ENCODE results near the gene INSR. TPM values are rescaled to one million over a fixed set of nuclear protein-coding genes. Genes with fewer than 3 reads are reported as not detected.

Gene INSR
- total and polyA plus RNA-seq, 2 experiments from 2014 or later, result 6.2 to 11.7 TPM

DNA sequence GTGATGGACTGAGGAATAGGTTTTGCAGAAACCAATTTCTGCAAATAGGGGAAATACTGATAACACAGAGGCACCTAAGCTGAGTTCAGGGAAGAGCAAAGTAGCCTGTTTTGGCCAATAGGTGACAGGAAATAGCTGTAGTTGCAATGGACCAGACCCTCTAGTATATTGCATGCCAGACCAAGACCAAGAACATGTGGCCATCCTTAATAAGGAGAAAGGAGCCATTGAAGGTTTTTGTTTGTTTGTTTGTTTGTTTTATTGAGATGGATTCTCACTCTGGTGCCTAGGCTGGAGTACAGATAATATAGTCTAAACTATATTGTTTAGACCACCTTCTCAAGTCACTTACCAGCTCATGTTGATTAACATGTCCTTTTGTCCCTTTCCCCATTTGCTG, 123.2 kb downstream of the INSR start:
- no peak overlapping the region for H2AFZ ChIP-seq
- no peak overlapping the region for H3K4me3 ChIP-seq
- H3K9ac ChIP-seq, result no peak overlapping the region
- no peaks in the 10 kb centered on the region for H3K9me2 ChIP-seq (ENCODE audit: insufficient read depth)
- DNase-seq, result no peak
- no peaks in the 10 kb centered on the region for H3K79me2 ChIP-seq (ENCODE audit: insufficient read depth)
- no peak overlapping the region for H3K27ac ChIP-seq
- H3F3A ChIP-seq (ENCODE audit: insufficient read depth), result no peaks in the 10 kb centered on the region
- in situ Hi-C loops (cut with MboI), result no loop called here
- H3K9me3 ChIP-seq (ENCODE audit: low read depth), result no peaks in the 10 kb centered on the region
- no peak overlapping the region for H3K4me2 ChIP-seq (ENCODE audit: unreplicated experiment)
- H3K36me3 ChIP-seq (ENCODE audit: low read depth), result 0 out of 2 replicates have a peak, but pooled peaks cover 6% of the 10 kb centered on the region
- no peaks in the 10 kb centered on the region for H3K27me3 ChIP-seq (replicated peaks; ENCODE audit: insufficient read depth)
- H4K20me1 ChIP-seq (ENCODE audit: insufficient read depth), result no peaks in the 10 kb centered on the region
- TF ChIP-seq EZH2 (IDR thresholded peaks at IDR 0.05; ENCODE audit: insufficient read depth, poor library complexity, severe bottlenecking), result no peak
- no peak for TF ChIP-seq EZH2phosphoT487 (IDR thresholded peaks at IDR 0.05; ENCODE audit: insufficient read depth, low read depth)
- no peaks in the 10 kb centered on the region for H3K4me1 ChIP-seq (ENCODE audit: insufficient read depth)

DNA sequence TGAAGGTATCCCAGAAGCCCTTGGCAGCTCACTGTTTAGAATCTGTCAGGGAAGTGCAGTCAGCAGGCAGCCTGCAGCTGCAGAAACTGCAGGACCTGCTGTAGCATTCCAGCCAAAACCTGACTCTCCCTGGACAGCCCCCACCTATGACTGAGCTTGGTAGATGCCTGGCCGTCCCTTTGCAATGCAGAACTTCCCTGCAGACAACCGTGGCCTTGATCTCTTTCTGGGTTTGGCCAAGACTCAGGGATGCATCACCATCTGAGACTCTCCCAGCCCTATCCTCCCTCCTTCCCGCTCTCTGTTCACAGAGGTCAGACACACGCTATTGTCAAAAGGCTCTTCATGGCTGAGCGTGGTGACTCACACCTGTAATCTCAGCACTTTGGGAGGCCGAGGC, 125.3 kb downstream of the INSR start:
- H4K20me1 ChIP-seq (ENCODE audit: insufficient read depth), result no peaks in the 10 kb centered on the region
- H3K4me2 ChIP-seq (ENCODE audit: unreplicated experiment), result no peak overlapping the region
- no peak overlapping the region for H3K27ac ChIP-seq
- H3K27me3 ChIP-seq (replicated peaks; ENCODE audit: insufficient read depth), result no peaks in the 10 kb centered on the region
- no peaks in the 10 kb centered on the region for H3F3A ChIP-seq (ENCODE audit: insufficient read depth)
- H3K9me3 ChIP-seq (ENCODE audit: low read depth), result no peaks in the 10 kb centered on the region
- no peaks in the 10 kb centered on the region for H3K79me2 ChIP-seq (ENCODE audit: insufficient read depth)
- H3K4me1 ChIP-seq (ENCODE audit: insufficient read depth), result no peaks in the 10 kb centered on the region
- 69 to 70% methylated on average over 6 of the region's 6 CpGs for WGBS, 2 experiments (ENCODE audit: low coverage in 1 of 2, low lambda C conversion rate in 2 of 2, missing lambda C conversion rate in 2 of 2)
- in situ Hi-C loops (cut with MboI), result no loop called here
- H3K9ac ChIP-seq, result no peak overlapping the region
- no peak overlapping the region for H3K4me3 ChIP-seq
- no peak overlapping the region for H2AFZ ChIP-seq
- no peaks in the 10 kb centered on the region for H3K9me2 ChIP-seq (ENCODE audit: insufficient read depth)
- 0 out of 2 replicates have a peak, but pooled peaks cover 6% of the 10 kb centered on the region for H3K36me3 ChIP-seq (ENCODE audit: low read depth)
- no peak for TF ChIP-seq EZH2phosphoT487 (IDR thresholded peaks at IDR 0.05; ENCODE audit: insufficient read depth, low read depth)
- no peak for TF ChIP-seq EZH2 (IDR thresholded peaks at IDR 0.05; ENCODE audit: insufficient read depth, poor library complexity, severe bottlenecking)
- DNase-seq, result no peak

DNA sequence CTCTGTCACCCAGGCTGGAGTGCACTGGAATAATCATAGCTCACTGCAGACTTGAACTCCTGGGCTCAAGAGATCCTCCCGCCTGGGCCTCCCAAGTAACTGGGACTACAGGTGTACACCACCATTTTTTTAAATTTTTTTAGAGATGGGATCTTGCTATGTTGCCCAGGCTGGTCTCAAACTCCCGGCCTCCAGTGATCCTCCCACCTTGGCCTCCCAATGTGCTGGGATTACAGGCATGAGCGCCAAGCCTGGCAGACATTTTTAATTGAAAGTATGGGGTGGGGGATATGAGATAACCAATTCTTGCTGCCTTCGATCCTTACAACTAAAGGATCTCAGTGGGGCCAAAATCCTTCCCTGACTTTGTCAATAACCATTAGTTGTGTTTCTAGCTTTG, 132.9 kb downstream of the INSR start:
- no peaks in the 10 kb centered on the region for H3K9me3 ChIP-seq (ENCODE audit: low read depth)
- no peaks in the 10 kb centered on the region for H3K79me2 ChIP-seq (ENCODE audit: insufficient read depth)
- no peaks in the 10 kb centered on the region for H3K9me2 ChIP-seq (ENCODE audit: insufficient read depth)
- H3K27me3 ChIP-seq (replicated peaks; ENCODE audit: insufficient read depth), result no peaks in the 10 kb centered on the region
- 84 to 89% methylated on average over 4 of the region's 4 CpGs for WGBS, 2 experiments (ENCODE audit: low coverage in 1 of 2, low lambda C conversion rate in 2 of 2, missing lambda C conversion rate in 2 of 2)
- in situ Hi-C loops (cut with MboI), result no loop called here
- TF ChIP-seq EZH2phosphoT487 (IDR thresholded peaks at IDR 0.05; ENCODE audit: insufficient read depth, low read depth) (no peak), EZH2 (IDR thresholded peaks at IDR 0.05; ENCODE audit: insufficient read depth, poor library complexity, severe bottlenecking) (no peak)
- H2AFZ ChIP-seq, result no peak overlapping the region
- no peak overlapping the region for H3K4me3 ChIP-seq
- H4K20me1 ChIP-seq (ENCODE audit: insufficient read depth), result no peaks in the 10 kb centered on the region
- H3F3A ChIP-seq (ENCODE audit: insufficient read depth), result peaks cover 15% of the 10 kb centered on the region
- no peak overlapping the region for H3K9ac ChIP-seq
- no peak overlapping the region for H3K4me2 ChIP-seq (ENCODE audit: unreplicated experiment)
- DNase-seq, result no peak
- peaks cover 6% of the 10 kb centered on the region; the same call in 1 of the 2 replicates for H3K36me3 ChIP-seq (ENCODE audit: low read depth)
- H3K27ac ChIP-seq, result no peak overlapping the region
- H3K4me1 ChIP-seq (ENCODE audit: insufficient read depth), result peaks cover 7% of the 10 kb centered on the region

DNA sequence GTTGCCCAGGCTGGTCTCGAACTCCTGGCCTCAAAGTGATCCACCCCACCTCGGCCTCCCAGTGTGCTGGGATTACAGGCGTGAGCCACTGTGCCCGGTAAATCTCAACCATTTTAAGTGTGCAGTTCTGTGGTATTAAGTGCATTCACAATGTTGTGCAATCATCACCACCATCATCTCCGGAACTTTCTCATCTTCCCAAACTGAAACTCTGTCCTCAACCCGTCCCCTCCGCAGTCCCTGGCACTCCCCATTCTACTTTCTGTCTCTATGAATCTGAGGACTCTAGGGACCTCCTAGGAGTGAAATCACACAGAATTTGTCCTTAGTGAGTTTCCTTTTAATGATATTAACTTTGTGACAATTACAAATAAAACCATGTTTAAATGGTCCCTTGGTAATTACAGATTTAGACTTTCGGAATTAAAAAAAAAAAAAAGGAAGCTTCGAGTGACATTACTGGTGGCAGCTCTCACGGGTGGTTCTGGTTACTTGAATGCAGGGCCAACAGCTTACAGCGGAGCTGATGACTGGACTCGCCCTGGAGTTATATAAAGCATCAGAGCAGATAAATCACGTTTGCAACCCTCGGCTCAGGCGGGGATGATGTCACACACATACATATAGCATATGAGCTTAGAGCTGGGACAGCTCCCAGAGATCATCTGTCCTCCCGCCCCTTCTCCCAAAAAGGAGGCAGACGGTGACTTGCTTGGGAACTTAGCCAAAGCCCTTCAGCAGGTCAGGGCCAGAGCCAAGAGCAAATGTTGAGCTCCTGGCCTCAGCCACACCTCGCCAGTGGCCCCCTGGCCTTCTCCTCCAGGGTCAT, 134.9 kb downstream of the INSR start:
- in situ Hi-C loops (cut with MboI), result no loop called here
- Histone ChIP-seq H3K27ac (peak overlapping the region; percentile 98), H3K9me3 (ENCODE audit: low read depth) (no peaks in the 10 kb centered on the region), H3K4me1 (ENCODE audit: insufficient read depth) (peaks cover 7% of the 10 kb centered on the region), H3K4me3 (peak overlapping the region; percentile 71), H3K9me2 (ENCODE audit: insufficient read depth) (no peaks in the 10 kb centered on the region), H3K4me2 (ENCODE audit: unreplicated experiment) (peak overlapping the region; percentile 84), H4K20me1 (ENCODE audit: insufficient read depth) (no peaks in the 10 kb centered on the region), H3K9ac (peak overlapping the region; percentile 86), H3K79me2 (ENCODE audit: insufficient read depth) (no peaks in the 10 kb centered on the region), H3K27me3 (replicated peaks; ENCODE audit: insufficient read depth) (no peaks in the 10 kb centered on the region), H2AFZ (peak overlapping the region; percentile 68), H3K36me3 (ENCODE audit: low read depth) (peaks cover 6% of the 10 kb centered on the region; the same call in 1 of the 2 replicates), H3F3A (ENCODE audit: insufficient read depth) (peaks cover 15% of the 10 kb centered on the region)
- TF ChIP-seq EZH2phosphoT487 (IDR thresholded peaks at IDR 0.05; ENCODE audit: insufficient read depth, low read depth) (0 out of 2 replicates have a peak, but pooled peaks have one; percentile 53), EZH2 (IDR thresholded peaks at IDR 0.05; ENCODE audit: insufficient read depth, poor library complexity, severe bottlenecking) (no peak)
- WGBS, 2 experiments (ENCODE audit: low coverage in 1 of 2, low lambda C conversion rate in 2 of 2, missing lambda C conversion rate in 2 of 2), result 1 to 2% methylated on average over 18 of the region's 18 CpGs
- peak; percentile 99 for DNase-seq
